GM21619 (cell line): ENCODE data around the gene TYMS.

Experiments
- ATAC-seq: cut with Tn5 transposase; IDR thresholded peaks from one replicate; pipeline ENCODE4 v1.9.1; 2021; ENCODE audit not compliant: unreplicated experiment

Gene TYMS

DNA sequence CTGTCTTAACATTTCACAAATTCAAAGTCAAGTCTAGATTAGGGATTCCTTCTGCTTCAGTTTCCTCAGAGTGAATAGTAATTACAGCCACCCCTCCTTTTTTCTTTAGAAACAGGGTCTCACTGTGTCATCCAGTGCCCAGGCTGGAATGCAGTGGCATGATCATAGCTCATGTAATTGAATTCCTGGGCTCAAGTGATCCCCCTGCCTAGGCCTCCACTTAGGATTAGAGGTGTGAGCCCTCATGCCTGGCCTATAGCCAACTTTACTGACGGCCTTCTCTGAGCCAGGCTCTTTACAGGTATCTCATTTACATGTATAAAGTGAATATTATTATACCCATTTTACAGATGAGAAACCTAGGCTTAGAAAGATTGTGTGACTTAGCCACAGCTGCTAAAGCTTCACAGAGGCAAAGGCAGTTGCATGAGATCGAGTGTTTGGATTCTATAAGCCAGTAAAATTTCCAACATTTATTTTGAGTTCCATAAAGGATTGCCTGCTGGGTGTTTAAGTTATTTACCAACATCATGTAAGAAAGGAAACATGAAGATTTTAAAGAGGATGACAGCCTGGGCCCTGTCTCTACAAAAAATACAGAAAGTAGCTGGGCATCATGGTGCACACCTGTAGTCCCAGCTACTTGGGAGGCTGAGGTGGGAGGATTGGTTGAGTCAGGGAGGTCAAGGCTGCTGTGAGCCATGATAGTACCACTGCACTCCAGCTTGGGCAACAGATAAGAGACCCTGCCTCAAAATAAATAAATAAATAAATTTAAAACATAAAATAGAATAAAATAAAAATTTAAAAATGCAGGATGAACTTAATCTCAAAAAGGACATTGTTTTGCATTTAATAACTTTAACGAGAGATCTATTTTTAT is 53.2 kb downstream of the TYMS start:
- ATAC-seq, result no peak

DNA sequence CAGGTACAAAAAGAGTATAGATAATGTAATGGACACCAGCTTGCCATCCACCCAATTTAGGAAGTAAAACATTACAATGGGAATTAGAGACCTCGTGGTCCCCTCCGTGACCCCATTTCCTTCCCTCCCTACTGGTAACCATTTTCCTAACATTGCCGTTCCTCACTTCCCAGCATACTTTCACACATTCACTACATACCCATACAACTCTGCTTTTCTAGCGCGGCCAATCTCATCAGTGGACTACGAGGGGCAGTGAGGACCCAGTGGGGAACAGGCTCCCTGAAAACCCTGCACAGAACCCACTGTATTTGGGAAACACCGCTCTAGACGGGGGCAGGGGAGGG is 53.8 kb downstream of the TYMS start:
- ATAC-seq, result no peak

DNA sequence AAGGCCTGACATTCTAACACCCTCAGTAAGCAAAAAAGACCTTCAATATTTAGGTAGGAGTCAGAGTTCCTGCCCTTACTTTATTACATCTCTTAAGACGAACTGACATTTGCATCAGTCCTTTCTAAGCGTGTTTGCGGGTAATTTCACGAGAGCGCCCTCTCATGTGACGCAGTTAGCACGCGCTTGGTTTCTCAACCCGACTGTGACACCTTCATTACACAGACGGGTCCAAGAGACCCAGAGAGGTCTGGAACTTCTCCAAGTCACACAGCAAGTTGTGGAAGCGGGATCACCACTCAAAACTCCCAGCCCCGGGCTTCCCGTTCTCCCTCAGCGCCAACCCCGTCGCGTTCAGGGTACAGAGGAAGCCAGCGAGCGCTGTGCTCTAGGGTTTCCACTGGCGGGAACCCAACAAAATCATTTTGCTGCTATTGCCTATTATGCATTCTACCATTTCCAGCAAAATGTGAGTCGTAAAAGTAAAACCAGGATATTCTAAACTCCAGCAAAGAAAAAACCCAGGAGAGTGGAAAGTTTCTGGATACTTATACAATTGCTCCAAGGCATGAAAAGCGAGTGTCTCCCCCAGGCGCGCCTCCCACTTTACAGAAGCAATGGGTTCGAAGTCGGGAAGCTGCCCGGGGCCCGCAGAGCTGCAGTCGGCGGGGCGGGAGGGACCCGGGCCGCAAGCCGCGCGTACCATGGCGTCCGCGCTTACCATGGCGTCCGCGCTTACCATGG is 54.4 kb downstream of the TYMS start:
- peak; percentile 66 for ATAC-seq

DNA sequence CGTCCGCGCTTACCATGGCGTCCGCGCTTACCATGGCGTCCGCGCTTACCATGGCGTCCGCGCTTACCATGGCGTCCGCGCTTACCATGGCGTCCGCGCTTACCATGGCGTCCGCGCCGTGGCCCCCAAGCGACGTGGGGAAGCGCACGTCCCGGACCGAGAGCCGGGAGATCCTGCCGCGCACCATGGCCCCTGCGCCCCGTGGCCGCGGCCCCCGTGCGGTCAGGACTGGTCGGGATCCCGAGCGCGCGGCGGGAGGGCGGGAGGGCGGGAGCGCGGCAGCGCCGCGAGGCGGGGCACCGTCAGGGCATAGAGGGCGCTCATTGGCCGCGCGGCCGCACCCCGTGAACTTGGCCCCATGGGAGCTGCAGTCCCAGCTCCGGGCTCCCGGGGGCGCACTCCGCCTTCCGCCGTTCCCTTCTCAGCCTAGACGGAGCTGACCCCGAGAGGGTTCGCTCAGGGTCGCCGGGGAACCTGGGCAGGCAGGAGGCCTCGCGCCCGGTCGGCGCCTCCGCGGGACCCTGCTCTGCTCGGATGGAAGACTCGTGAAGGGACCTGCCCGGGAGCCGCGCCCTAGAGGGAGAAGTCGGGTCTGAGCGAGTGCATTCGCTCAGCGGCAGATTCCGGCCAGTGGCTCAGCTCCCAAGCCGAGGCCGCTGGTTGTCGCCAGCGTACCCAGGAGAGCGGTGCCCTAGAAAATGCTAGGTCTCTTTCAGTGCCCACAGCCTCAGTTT is 55.1 kb downstream of the TYMS start, which contains the start of gene ENOSF1:
TSS of gene ENOSF1 (minus strand) at position 230 of the 734 bp plus-strand sequence. CDS start at position 187, 43 bp downstream.
- ATAC-seq, result peak; percentile 81

DNA sequence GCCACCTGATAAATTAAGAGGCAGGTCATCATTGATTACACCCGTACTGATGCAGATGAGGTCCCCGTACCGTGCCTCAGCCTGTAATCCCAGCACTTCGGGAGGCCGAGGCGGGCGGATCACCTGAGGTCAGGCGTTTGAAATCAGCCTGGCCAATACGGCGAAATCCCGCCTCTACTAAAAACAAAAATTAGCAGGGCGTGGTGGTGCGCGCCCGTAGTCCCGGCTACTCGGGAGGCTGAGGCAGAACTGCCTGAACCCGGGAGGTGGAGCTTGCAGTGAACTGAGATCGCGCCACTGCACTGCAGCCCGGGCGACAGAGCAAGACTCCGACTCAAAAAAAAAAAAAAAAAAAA is 55.7 kb downstream of the TYMS start:
- no peak for ATAC-seq

DNA sequence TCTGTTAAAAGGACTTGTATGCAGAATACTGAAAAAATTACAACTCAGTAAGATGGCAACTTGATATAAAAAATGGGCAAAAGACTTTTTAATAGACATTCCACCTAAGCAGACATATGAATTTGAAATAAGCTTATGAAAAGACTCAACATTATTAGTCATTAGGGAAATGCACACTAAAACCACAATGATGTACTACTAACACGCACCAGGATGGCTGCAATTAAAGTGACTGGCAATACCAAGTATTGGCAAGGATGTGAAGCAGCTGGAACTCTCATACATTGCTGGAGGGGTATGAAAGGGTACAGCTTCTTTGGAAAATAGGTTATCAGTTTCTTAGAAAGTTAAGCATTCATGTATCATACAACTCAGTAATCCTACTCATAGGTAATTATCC is 58.2 kb downstream of the TYMS start:
- no peak for ATAC-seq

DNA sequence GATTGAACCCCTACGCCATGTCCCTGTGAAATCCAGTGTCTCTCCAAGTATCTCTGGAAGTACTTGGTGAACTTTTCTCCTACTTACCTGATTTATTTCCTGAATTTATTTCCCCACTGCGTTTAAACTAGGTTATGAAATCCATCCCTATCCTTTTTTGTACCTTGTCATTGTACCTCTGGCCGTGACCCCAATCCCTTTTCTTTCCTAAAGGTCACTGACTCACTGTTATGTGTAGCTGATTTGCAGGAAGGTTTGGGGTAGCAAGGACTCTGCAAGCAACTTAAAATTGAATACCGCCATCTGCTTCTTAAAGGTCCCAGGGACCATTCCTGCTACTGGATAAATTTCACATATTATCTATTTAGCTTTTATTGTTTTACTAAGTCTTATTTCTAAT is 59.5 kb downstream of the TYMS start:
- no peak for ATAC-seq
